Measurements from ENCODE around the gene PPP3R2. TPM values are rescaled to one million over a fixed set of nuclear protein-coding genes. Genes with fewer than 3 reads are reported as not detected.
"Not testable (repeated sequence)": the region's sequence is repeated elsewhere in the genome, so short reads cannot be mapped to it uniquely, and the experiment has no call there.

Gene PPP3R2
- total RNA-seq, 1 donor from 2014 or later = not detected

GRCh38 chr9:101561740-101562139 is 33.0 kb downstream of the PPP3R2 start:
- no peaks in the 10 kb centered on the region for H3K4me1 Mint-ChIP-seq (ENCODE audit: low read depth)
- DNase-seq (ENCODE audit: low spot score) = no peak
- no peak for TF ChIP-seq CTCF (IDR thresholded peaks at IDR 0.05)
- H3K27ac Mint-ChIP-seq (ENCODE audit: unreplicated experiment) = no peak overlapping the region
- H3K27me3 Mint-ChIP-seq (ENCODE audit: low read depth) = no peaks in the 10 kb centered on the region
- peaks cover 67% of the 10 kb centered on the region for H3K36me3 Mint-ChIP-seq (ENCODE audit: low read depth)
- H3K9me3 Mint-ChIP-seq (ENCODE audit: low read depth) = peaks cover 18% of the 10 kb centered on the region
- no peak overlapping the region for H3K4me3 Mint-ChIP-seq (ENCODE audit: unreplicated experiment)

- TF ChIP-seq CTCF (IDR thresholded peaks at IDR 0.05) = peak; percentile 74
- H3K9me3 Mint-ChIP-seq (ENCODE audit: low read depth); DNase-seq (ENCODE audit: low spot score); H3K4me3 Mint-ChIP-seq (ENCODE audit: unreplicated experiment); H3K27ac Mint-ChIP-seq (ENCODE audit: unreplicated experiment); H3K4me1 Mint-ChIP-seq (ENCODE audit: low read depth); H3K27me3 Mint-ChIP-seq (ENCODE audit: low read depth): not testable (repeated sequence)
- peaks cover 56% of the 10 kb centered on the region for H3K36me3 Mint-ChIP-seq (ENCODE audit: low read depth)
These were observed 45.2 kb downstream of the PPP3R2 start for GRCh38 chr9:101549472-101550098.

GRCh38 chr9:101543098-101543735 is 51.6 kb downstream of the PPP3R2 start:
- peak; percentile 59 for DNase-seq (ENCODE audit: low spot score)
- Mint-ChIP-seq H3K9me3 (ENCODE audit: low read depth) (no peaks in the 10 kb centered on the region), H3K4me3 (ENCODE audit: unreplicated experiment) (no peak overlapping the region), H3K36me3 (ENCODE audit: low read depth) (peaks cover 23% of the 10 kb centered on the region), H3K4me1 (ENCODE audit: low read depth) (no peaks in the 10 kb centered on the region), H3K27me3 (ENCODE audit: low read depth) (no peaks in the 10 kb centered on the region), H3K27ac (ENCODE audit: unreplicated experiment) (no peak overlapping the region)
- TF ChIP-seq CTCF (IDR thresholded peaks at IDR 0.05) = no peak

Other genes with a start within 250 kb of the PPP3R2 start
- 0.10 to 0.26 TPM (median 0.24 TPM) in 3 replicates for gene BAAT, start 210.0 kb downstream of the PPP3R2 start, total RNA-seq
- gene MRPL50, start 196.4 kb downstream of the PPP3R2 start, total RNA-seq = 5.9 to 8.2 TPM (median 7.2 TPM) in 3 replicates
- gene ZNF189, start 196.1 kb downstream of the PPP3R2 start, total RNA-seq = 17.9 to 21.0 TPM (median 18.5 TPM) in 3 replicates
- 0.25 TPM in 1 of 3 replicates, not detected in the others for gene ALDOB, start 159.2 kb downstream of the PPP3R2 start, total RNA-seq
- 42.6 to 68.6 TPM (median 47.4 TPM) in 3 replicates for gene RNF20, start 61.1 kb downstream of the PPP3R2 start, total RNA-seq
- not detected in 3 replicates for gene GRIN3A, start 143.7 kb upstream of the PPP3R2 start, total RNA-seq